Endothelial cell of umbilical vein (primary cell): ENCODE data around the gene LOXHD1. TPM values are rescaled to one million over a fixed set of nuclear protein-coding genes. Genes with fewer than 3 reads are reported as not detected.
A peak's percentile ranks its signal among the peaks of the same experiment; 100 is the strongest.

ENCODE experiments used
- BruUV-seq: library from RNA; stranded (reverse); fragments of 400-500 nt; replicated peaks from 2 replicates; lab custom pipeline; 2021; lab: Mats Ljungman, UMichigan
- CTCF ChIA-PET: fragments of 300-600, 350-600 bp; sonication (Branson Sonifier 250); formaldehyde crosslinking; loops from one replicate; lab custom pipeline; 2021; ENCODE audit warnings: antibody characterized with exemption, inconsistent platforms; lab: Charles Lee
- POLR2A ChIA-PET: fragments of 300-600, 350-600 bp; sonication (Branson Sonifier 250); formaldehyde crosslinking; loops from one replicate; lab custom pipeline; 2021; ENCODE audit warnings: antibody characterized with exemption, inconsistent platforms; lab: Charles Lee
- DNase-seq: peaks from one replicate; pipeline ENCODE4 v3.0.0-alpha.2; 2011; ENCODE audit warnings: low read depth, low spot score
- FAIRE-seq: peaks from 2 replicates; lab custom pipeline; 2011; peaks lifted over from hg19 to GRCh38; lab: Jason Lieb, UNC
- H2AFZ ChIP-seq: 2 replicates; pipeline ENCODE4 v1.6.0; 2012; ENCODE audit warnings: low read depth, low read length, control low read depth, inconsistent platforms
- H3K27ac ChIP-seq: 2 replicates; pipeline ENCODE4 v1.5.1; 2011; ENCODE audit warnings: low read depth, mild to moderate bottlenecking, control low read depth, low read length, moderate library complexity; ENCODE audit not compliant: insufficient read depth
- H3K27me3 ChIP-seq, 2 experiments: 2 replicates each; pipeline versions ENCODE4 v1.6.0 to v1.6.1; 2011; ENCODE audit warnings: low read length in 2 of 2, mixed read lengths in 1 of 2; ENCODE audit not compliant: control insufficient read depth in 2 of 2, insufficient read depth in 2 of 2
- H3K36me3 ChIP-seq, 2 experiments: 2 replicates in 1 of 2; 3 replicates in 1 of 2; pipeline ENCODE4 v1.5.1; 2011; ENCODE audit warnings: low read length in 2 of 2, mild to moderate bottlenecking in 1 of 2, moderate library complexity in 1 of 2; ENCODE audit not compliant: control insufficient read depth in 2 of 2, insufficient read depth in 2 of 2; ENCODE audit errors: extremely low read depth in 1 of 2
- H3K4me1 ChIP-seq: 3 replicates; pipeline ENCODE4 v1.5.1; 2011; ENCODE audit warnings: mild to moderate bottlenecking, low read length; ENCODE audit not compliant: control insufficient read depth, insufficient read depth; ENCODE audit errors: extremely low read depth
- H3K4me2 ChIP-seq: 2 replicates; pipeline ENCODE4 v1.6.1; 2011; ENCODE audit warnings: low read length, control low read depth, mixed read lengths; ENCODE audit not compliant: insufficient read depth
- H3K4me3 ChIP-seq, 3 experiments: fragments of 200-600 bp in 1 of 3; sonication (generic), shearing (Covaris generic) in 1 of 3; replicated peaks in 1 of 3; 2 replicates each; pipeline ENCODE4 v1.5.1; 2011 to 2016; ENCODE audit warnings: control low read depth in 3 of 3, low read length in 3 of 3, mild to moderate bottlenecking in 2 of 3, inconsistent platforms in 1 of 3, low read depth in 1 of 3, moderate library complexity in 1 of 3; ENCODE audit not compliant: insufficient read depth in 1 of 3
- H3K79me2 ChIP-seq: 2 replicates; pipeline ENCODE4 v1.6.0; 2012; ENCODE audit warnings: low read length, inconsistent platforms; ENCODE audit not compliant: control insufficient read depth, insufficient read depth
- H3K9ac ChIP-seq: replicated peaks from 2 replicates; pipeline ENCODE3; 2011; ENCODE audit warnings: low read length, control low read depth; ENCODE audit not compliant: insufficient read depth; ENCODE audit errors: extremely low read depth
- H3K9me1 ChIP-seq: replicated peaks from 3 replicates; pipeline ENCODE4 v1.6.0; 2011; ENCODE audit warnings: mild to moderate bottlenecking, low read length; ENCODE audit not compliant: control insufficient read depth, insufficient read depth; ENCODE audit errors: extremely low read depth
- H3K9me3 ChIP-seq: replicated peaks from 2 replicates; pipeline ENCODE4 v1.5.1; 2012; ENCODE audit warnings: low read length, inconsistent platforms; ENCODE audit not compliant: control insufficient read depth, insufficient read depth
- H4K20me1 ChIP-seq: replicated peaks from 2 replicates; pipeline ENCODE3; 2011; ENCODE audit warnings: mild to moderate bottlenecking, low read length; ENCODE audit not compliant: control insufficient read depth, insufficient read depth; ENCODE audit errors: extremely low read depth
- EZH2 ChIP-seq: IDR thresholded peaks from 2 replicates; pipeline ENCODE4 v1.6.1; 2012; ENCODE audit warnings: borderline replicate concordance, low read depth, mild to moderate bottlenecking, moderate library complexity, low read length, inconsistent platforms; ENCODE audit not compliant: severe bottlenecking
- FOS ChIP-seq: IDR thresholded peaks from 2 replicates; pipeline ENCODE4 v1.6.1; 2011; ENCODE audit warnings: mild to moderate bottlenecking, low read length, moderate library complexity, borderline replicate concordance; ENCODE audit not compliant: insufficient read depth
- GATA2 ChIP-seq: IDR thresholded peaks from 2 replicates; pipeline ENCODE4 v1.7.0; 2011; ENCODE audit warnings: low read depth, mild to moderate bottlenecking, moderate library complexity, mixed read lengths, low read length; ENCODE audit not compliant: insufficient read length, insufficient read depth
- JUN ChIP-seq: IDR thresholded peaks from 2 replicates; pipeline ENCODE4 v1.6.1; 2011; ENCODE audit warnings: borderline replicate concordance, low read depth; ENCODE audit not compliant: insufficient read length, insufficient read depth
- MAX ChIP-seq: IDR thresholded peaks from 2 replicates; pipeline ENCODE4 v1.6.1; 2011; ENCODE audit not compliant: insufficient read depth, insufficient read length
- MYC ChIP-seq: IDR thresholded peaks from one replicate; pipeline ENCODE4 v1.6.1; 2011; ENCODE audit warnings: mild to moderate bottlenecking, low read depth, low read length
- POLR2A ChIP-seq: IDR thresholded peaks from 2 replicates; pipeline ENCODE4 v1.6.1; 2012; ENCODE audit warnings: low read depth, mild to moderate bottlenecking, control low read depth, low read length
- POLR2AphosphoS5 ChIP-seq: IDR thresholded peaks from 2 replicates; pipeline ENCODE4 v1.6.1; 2012; ENCODE audit warnings: low read depth, mild to moderate bottlenecking, control low read depth, low read length, moderate library complexity; ENCODE audit not compliant: insufficient read depth
- dilution Hi-C: fragments of 300-500 bp; cut with MboI; formaldehyde crosslinking; loops from one replicate; pipeline ENCODE4 v1.15.0; 2019; ENCODE audit warnings: low sequenced_read_pairs; ENCODE audit not compliant: extremely low pct_ligation_motif_present
- intact Hi-C: fragments of 100-400 bp; cut with micrococcal nuclease; formaldehyde crosslinking; loops from one replicate; pipeline ENCODE4 v1.10.0; 2022
- polyA plus RNA-seq, 4 experiments: library from polyadenylated mRNA; depleted of rRNA in 3 of 4; stranded (reverse) in 3 of 4; unstranded in 1 of 4; fragments of >200 nt; gene quantifications; 2 replicates each; pipeline versions ENCODE4 v1.2.1 to v1.2.3, GENCODE V29; 2011 to 2012; ENCODE audit warnings: missing spikeins in 1 of 4
- total RNA-seq: library from RNA; stranded (reverse); gene quantifications from 2 replicates; pipeline ENCODE4 v1.2.3, GENCODE V29; 2021
- TF ChIP-seq, protein P1 (sequence below), 2 donors: IDR thresholded peaks; 1 replicate in 1 of 2; 2 replicates in 1 of 2; pipeline ENCODE4 v1.5.1; 2011; ENCODE audit warnings: low read length in 2 of 2, mild to moderate bottlenecking in 2 of 2, moderate library complexity in 2 of 2, control low read depth in 1 of 2, inconsistent platforms in 1 of 2, low read depth in 1 of 2; ENCODE audit not compliant: insufficient read depth in 1 of 2; ENCODE audit errors: extremely low read depth in 1 of 2

LOXHD1 gene
- total and polyA plus RNA-seq, 2 donors (not counting 3 experiments of a cell fraction or from before 2014, with no cell fraction given) = not detected

- intact Hi-C loops = loop anchor here (1.0 kb wide), 4 partner anchors 177 to 333 kb away; no protein-coding TSS in a partner anchor
- H3K27ac ChIP-seq = no peak overlapping the region
- no peaks in the 10 kb centered on the region for H3K9me3 ChIP-seq
- BruUV-seq = no TSS peak
- no peaks in the 10 kb centered on the region for H4K20me1 ChIP-seq
- H3K79me2 ChIP-seq = no peaks in the 10 kb centered on the region
- no peak overlapping the region for H3K4me2 ChIP-seq
- H3K9ac ChIP-seq = no peak overlapping the region
- H3K4me3 ChIP-seq = no peak overlapping the region
- no peak overlapping the region for H2AFZ ChIP-seq
- no peaks in the 10 kb centered on the region for H3K9me1 ChIP-seq
- dilution Hi-C loops = no loop called here
- H3K27me3 ChIP-seq = no peaks in the 10 kb centered on the region
- ChIA-PET CTCF (interaction anchor here (0.6 to 5.0 kb wide), 10 partner anchors 15 to 335 kb away, joined by 3 to 55 read pairs (median 5); a partner anchor contains a TSS), POLR2A (no interaction called here)
- peak; percentile 86 for FAIRE-seq
- no peaks in the 10 kb centered on the region for H3K4me1 ChIP-seq
- peak; percentile 37 for DNase-seq
- no peak for TF ChIP-seq FOS
- TF ChIP-seq, protein P1, sequence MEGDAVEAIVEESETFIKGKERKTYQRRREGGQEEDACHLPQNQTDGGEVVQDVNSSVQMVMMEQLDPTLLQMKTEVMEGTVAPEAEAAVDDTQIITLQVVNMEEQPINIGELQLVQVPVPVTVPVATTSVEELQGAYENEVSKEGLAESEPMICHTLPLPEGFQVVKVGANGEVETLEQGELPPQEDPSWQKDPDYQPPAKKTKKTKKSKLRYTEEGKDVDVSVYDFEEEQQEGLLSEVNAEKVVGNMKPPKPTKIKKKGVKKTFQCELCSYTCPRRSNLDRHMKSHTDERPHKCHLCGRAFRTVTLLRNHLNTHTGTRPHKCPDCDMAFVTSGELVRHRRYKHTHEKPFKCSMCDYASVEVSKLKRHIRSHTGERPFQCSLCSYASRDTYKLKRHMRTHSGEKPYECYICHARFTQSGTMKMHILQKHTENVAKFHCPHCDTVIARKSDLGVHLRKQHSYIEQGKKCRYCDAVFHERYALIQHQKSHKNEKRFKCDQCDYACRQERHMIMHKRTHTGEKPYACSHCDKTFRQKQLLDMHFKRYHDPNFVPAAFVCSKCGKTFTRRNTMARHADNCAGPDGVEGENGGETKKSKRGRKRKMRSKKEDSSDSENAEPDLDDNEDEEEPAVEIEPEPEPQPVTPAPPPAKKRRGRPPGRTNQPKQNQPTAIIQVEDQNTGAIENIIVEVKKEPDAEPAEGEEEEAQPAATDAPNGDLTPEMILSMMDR (IDR thresholded peaks at IDR 0.05; ENCODE audit: extremely low read depth in 1 of 2, insufficient read depth in 1 of 2, low read depth in 1 of 2, low read length in 2 of 2) = peak; percentile 57 to 61
- H3K36me3 ChIP-seq = no peaks in the 10 kb centered on the region
Observed at GRCh38 chr18:46481048-46481846, 175.8 kb downstream of the LOXHD1 start.

DNA sequence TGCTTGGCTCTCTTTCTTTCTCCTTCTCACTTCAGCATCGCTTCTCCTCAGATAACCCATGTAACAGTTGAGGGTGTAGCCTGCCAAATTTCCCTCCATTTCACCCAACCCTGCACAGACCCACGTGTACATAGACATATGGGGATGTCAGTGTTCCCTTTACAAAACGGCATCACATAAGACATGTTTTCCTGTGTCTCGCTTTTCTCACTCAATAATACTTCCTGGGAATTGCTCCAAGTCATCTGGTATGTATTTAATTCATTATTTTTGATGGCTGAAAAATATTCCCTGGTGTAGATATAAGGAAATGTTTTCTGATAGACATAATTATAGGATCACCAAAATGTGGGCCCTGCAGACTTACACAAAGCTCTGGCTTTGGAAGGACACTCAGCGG, 176.8 kb downstream of the LOXHD1 start:
- intact Hi-C loops (no loop called here), dilution Hi-C loops (no loop called here)
- CTCF ChIA-PET = interaction anchor here (0.7 to 5.0 kb wide), 5 partner anchors 14 to 331 kb away, joined by 3 to 55 read pairs (median 9); a partner anchor contains a TSS
- Histone ChIP-seq H3K36me3 (no peaks in the 10 kb centered on the region), H3K9me3 (no peaks in the 10 kb centered on the region), H3K27ac (no peak overlapping the region), H3K79me2 (no peaks in the 10 kb centered on the region), H3K9ac (no peak overlapping the region), H3K4me2 (no peak overlapping the region), H3K27me3 (no peaks in the 10 kb centered on the region), H3K9me1 (no peaks in the 10 kb centered on the region), H3K4me1 (no peaks in the 10 kb centered on the region), H4K20me1 (no peaks in the 10 kb centered on the region), H3K4me3 (no peak overlapping the region), H2AFZ (no peak overlapping the region)
- BruUV-seq = no TSS peak
- DNase-seq (no peak), FAIRE-seq (no peak)
- TF ChIP-seq, protein P1 (IDR thresholded peaks at IDR 0.05; ENCODE audit: extremely low read depth in 1 of 2, insufficient read depth in 1 of 2, low read depth in 1 of 2, low read length in 2 of 2) = no peak
- TF ChIP-seq EZH2 (no peak), GATA2 (no peak), POLR2AphosphoS5 (no peak), MYC (no peak), FOS (no peak), JUN (no peak), MAX (no peak), POLR2A (no peak)
- POLR2A ChIA-PET = no interaction called here
